Cardiac muscle cell (in vitro differentiated cells and primary cell): ENCODE measurements around the gene DLD. TPM values are rescaled to one million over a fixed set of nuclear protein-coding genes. Genes with fewer than 3 reads are reported as not detected.
"Not testable (repeated sequence)": the region's sequence is repeated elsewhere in the genome, so short reads cannot be mapped to it uniquely, and the experiment has no call there.

Source experiments
- DNase-seq, 2 donors: peaks; one replicate each; pipeline versions ENCODE4 v3.0.0 to v3.0.0-alpha.2; 2010 to 2017; ENCODE audit warnings: low read depth in 1 of 2, low spot score in 1 of 2
- H3K27ac ChIP-seq: fragments of 200-600 bp; sonication (generic); 2 replicates; pipeline ENCODE4 v1.5.1; 2016
- H3K27me3 ChIP-seq: fragments of 200-600 bp; sonication (generic); 2 replicates; pipeline ENCODE4 v1.6.0; 2016; ENCODE audit warnings: control low read depth
- H3K36me3 ChIP-seq: fragments of 200-600 bp; sonication (generic); 2 replicates; pipeline ENCODE4 v1.5.1; 2016; ENCODE audit warnings: control low read depth
- H3K4me1 ChIP-seq: fragments of 200-600 bp; sonication (generic); 2 replicates; pipeline ENCODE4 v1.8.1; 2017; ENCODE audit warnings: low read depth, mild to moderate bottlenecking, mixed run types
- H3K4me3 ChIP-seq: fragments of 200-600 bp; sonication (generic); 2 replicates; pipeline ENCODE4 v1.5.1; 2016; ENCODE audit warnings: mild to moderate bottlenecking
- H3K9me3 ChIP-seq: fragments of 200-600 bp; sonication (generic); 2 replicates; pipeline ENCODE4 v1.5.1; 2017; ENCODE audit warnings: low read depth, mild to moderate bottlenecking, control low read depth
- polyA plus RNA-seq: library from polyadenylated mRNA; unstranded; fragments of >200 nt; fragmentation: Nextera tagmentation; extraction: Ambion mirVana; gene quantifications from 2 replicates; pipeline ENCODE4 v1.2.1, GENCODE V29; 2016
- total RNA-seq: library from RNA; depleted of rRNA; stranded (reverse); fragments of >200 nt; gene quantifications from 2 replicates; pipeline ENCODE4 v1.2.3, GENCODE V29; 2016
- TF ChIP-seq, protein P1 (sequence below): IDR thresholded peaks from 2 replicates; pipeline ENCODE4 v1.5.1; 2012; ENCODE audit warnings: low read depth, mild to moderate bottlenecking, low read length

The DLD gene
- total and polyA plus RNA-seq, 2 experiments from 2014 or later, result 199 to 250 TPM

DNA sequence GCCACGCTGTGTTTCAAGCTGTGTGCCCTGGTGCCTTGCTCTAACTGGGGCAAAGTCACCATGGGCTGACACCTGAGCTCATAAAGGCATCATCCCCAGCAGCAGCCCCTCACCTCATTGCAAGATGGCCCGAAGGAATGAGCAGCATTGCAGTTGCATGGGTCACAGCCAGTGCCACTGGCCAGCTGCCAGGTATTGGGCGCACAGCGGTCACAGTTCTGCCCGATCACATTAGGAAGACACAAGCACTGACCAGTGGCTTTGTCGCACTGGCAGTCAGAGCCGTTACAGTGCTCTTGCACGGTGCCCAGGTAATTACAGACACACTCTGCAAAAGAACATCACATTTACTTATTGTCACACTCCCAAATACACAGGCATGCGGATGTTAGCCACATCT is 60.9 kb downstream of the DLD start:
- TF ChIP-seq, protein P1, sequence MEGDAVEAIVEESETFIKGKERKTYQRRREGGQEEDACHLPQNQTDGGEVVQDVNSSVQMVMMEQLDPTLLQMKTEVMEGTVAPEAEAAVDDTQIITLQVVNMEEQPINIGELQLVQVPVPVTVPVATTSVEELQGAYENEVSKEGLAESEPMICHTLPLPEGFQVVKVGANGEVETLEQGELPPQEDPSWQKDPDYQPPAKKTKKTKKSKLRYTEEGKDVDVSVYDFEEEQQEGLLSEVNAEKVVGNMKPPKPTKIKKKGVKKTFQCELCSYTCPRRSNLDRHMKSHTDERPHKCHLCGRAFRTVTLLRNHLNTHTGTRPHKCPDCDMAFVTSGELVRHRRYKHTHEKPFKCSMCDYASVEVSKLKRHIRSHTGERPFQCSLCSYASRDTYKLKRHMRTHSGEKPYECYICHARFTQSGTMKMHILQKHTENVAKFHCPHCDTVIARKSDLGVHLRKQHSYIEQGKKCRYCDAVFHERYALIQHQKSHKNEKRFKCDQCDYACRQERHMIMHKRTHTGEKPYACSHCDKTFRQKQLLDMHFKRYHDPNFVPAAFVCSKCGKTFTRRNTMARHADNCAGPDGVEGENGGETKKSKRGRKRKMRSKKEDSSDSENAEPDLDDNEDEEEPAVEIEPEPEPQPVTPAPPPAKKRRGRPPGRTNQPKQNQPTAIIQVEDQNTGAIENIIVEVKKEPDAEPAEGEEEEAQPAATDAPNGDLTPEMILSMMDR, result no peak
- H3K4me1 ChIP-seq, result peaks cover 14% of the 10 kb centered on the region
- H3K27me3 ChIP-seq, result no peaks in the 10 kb centered on the region
- H3K27ac ChIP-seq, result no peak overlapping the region
- H3K9me3 ChIP-seq, result no peaks in the 10 kb centered on the region
- no peak overlapping the region for H3K4me3 ChIP-seq
- H3K36me3 ChIP-seq, result no peaks in the 10 kb centered on the region
- no peak for DNase-seq

DNA sequence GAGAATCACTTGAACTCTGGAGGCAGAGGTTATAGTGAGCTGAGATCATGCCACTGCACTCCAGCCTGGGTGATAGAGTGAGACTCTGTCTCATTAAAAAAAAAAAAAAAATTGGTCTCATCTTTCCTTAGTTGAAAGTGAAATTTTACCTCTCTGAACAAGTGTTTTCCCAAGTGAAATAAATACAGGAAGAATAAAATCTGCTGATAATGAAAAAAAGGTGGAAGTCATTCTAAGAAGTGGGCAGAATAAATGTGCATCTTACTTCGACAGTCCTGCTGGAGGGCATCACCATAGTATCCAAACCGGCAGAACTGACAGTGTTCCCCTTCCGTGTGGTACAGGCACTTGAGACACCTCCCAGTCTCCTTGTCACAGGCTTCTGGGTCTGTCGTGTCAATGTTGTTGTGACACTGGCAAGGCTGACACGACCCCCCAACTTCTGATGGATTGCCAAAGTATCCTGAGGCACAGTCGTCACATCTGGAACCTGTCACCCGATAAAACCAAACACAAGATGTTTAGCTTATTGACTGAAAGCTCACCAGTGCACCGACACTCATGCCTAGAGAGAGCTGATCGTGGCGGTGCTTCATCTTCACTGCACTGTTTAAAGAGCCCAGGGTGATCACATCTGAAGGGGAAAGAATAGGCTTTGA is 62.4 kb downstream of the DLD start:
- Histone ChIP-seq H3K36me3 (no peaks in the 10 kb centered on the region), H3K27me3 (no peaks in the 10 kb centered on the region), H3K9me3 (no peaks in the 10 kb centered on the region), H3K4me1 (peaks cover 14% of the 10 kb centered on the region), H3K4me3 (no peak overlapping the region), H3K27ac (no peak overlapping the region)
- no peak for DNase-seq
- TF ChIP-seq, protein P1, result no peak

DNA sequence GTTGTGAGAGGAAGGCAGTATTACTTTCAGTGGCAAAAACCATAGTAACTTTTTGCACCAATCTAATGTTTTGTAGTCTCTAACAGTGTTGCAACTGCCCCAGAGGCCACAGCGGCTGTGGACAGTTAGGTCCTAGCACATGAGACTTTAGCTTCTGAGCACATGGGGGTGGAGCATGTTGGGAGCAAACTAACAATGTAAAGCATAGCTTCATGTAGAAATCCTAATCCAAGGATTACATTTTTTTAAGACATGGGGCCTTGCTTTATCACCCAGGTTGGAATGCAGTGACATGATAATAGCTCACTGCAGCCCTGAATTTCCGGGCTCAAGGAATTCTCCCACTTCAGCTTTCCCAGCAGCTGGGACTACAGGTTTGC is 62.9 kb downstream of the DLD start:
- Histone ChIP-seq H3K4me1 (peaks cover 14% of the 10 kb centered on the region), H3K27ac (no peak overlapping the region), H3K4me3 (no peak overlapping the region), H3K27me3 (no peaks in the 10 kb centered on the region), H3K9me3 (no peaks in the 10 kb centered on the region), H3K36me3 (peaks cover 2% of the 10 kb centered on the region)
- TF ChIP-seq, protein P1, result no peak
- DNase-seq, result peak in 1 of 2 donors; percentile 50

DNA sequence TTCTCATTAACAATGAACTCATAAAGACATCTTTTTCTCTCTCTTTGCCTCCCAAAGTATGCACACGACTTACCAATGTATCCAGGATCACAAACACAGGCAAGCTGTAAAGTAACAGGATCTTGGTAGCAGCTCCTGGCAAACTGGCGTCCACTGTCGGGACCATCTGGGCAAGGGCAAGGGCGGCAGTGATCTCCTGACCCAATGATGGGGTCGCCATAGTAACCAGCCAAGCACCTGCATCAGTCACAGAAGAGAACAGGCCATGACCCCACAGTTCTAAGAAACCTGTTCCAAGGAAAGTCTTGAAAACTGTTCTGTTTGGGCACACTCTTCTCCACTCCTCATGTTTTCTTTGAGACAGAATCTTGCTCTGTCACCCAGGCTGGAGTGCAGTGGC is 64.4 kb downstream of the DLD start:
- H3K4me1 ChIP-seq, result peaks cover 14% of the 10 kb centered on the region
- no peak overlapping the region for H3K27ac ChIP-seq
- DNase-seq, result no peak
- no peaks in the 10 kb centered on the region for H3K9me3 ChIP-seq
- H3K36me3 ChIP-seq, result peaks cover 4% of the 10 kb centered on the region
- H3K4me3 ChIP-seq, result no peak overlapping the region
- no peaks in the 10 kb centered on the region for H3K27me3 ChIP-seq
- TF ChIP-seq, protein P1, result no peak

DNA sequence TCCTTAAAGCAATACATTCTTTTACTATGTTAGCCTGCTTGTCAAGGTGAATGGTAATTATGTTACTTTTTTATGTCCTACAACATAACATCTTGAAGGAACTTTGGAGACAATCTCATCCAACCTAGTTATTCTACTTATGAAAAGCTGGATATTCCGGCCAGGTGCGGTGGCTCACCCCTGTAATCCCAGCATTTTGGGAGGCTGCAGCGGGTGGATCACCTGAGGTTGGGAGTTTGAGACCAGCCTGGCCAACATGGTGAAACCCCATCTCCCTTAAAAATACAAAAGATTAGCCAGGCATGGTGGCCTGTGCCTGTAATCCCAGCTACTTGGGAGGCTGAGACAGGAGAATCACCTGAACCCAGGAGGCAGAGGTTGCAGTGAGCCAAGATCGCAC is 66.0 kb downstream of the DLD start:
- H3K4me1 ChIP-seq, result peaks cover 14% of the 10 kb centered on the region
- H3K27me3 ChIP-seq, H3K9me3 ChIP-seq, DNase-seq, H3K27ac ChIP-seq, H3K36me3 ChIP-seq, H3K4me3 ChIP-seq: not testable (repeated sequence)

DNA sequence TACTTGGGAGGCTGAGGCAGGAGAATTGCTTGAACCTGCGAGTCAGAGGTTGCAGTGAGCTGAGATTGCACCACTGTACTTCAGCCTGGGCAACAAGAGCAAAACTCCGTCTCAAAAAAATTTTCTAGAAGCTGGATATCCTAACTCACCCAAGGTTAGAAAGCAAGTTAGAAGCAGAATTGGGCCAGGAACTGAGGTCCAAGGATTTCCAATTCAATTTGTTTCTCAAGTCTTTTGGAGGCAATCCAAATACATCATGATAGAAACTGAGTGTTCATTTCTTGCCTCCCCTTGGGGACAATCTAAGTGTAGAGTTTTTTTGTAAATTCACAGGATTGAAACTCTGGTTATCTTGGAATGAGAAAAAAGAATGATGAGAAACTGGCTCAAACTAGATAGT is 66.5 kb downstream of the DLD start:
- Histone ChIP-seq H3K27me3 (no peaks in the 10 kb centered on the region), H3K9me3 (no peaks in the 10 kb centered on the region), H3K4me1 (peaks cover 9% of the 10 kb centered on the region), H3K4me3 (no peak overlapping the region), H3K36me3 (peaks cover 4% of the 10 kb centered on the region), H3K27ac (no peak overlapping the region)
- TF ChIP-seq, protein P1, result no peak
- DNase-seq, result peak in 1 of 2 donors; percentile 48
